Endothelial cell (in vitro differentiated cells): ENCODE results near the gene PPP1R3E. TPM values are rescaled to one million over a fixed set of nuclear protein-coding genes. Genes with fewer than 3 reads are reported as not detected.
A peak's percentile ranks its signal among the peaks of the same experiment; 100 is the strongest.

Experiments
- DNase-seq: peaks from one replicate; pipeline ENCODE4 v3.0.0; 2021; ENCODE audit warnings: low spot score
- H3K27ac Mint-ChIP-seq: one replicate; pipeline ENCODE4 v1.8.0; 2021; ENCODE audit warnings: mixed read lengths, inconsistent platforms; ENCODE audit not compliant: unreplicated experiment
- H3K27me3 Mint-ChIP-seq: one replicate; pipeline ENCODE4 v1.8.0; 2021; ENCODE audit warnings: mild to moderate bottlenecking, moderate library complexity, mixed read lengths, inconsistent platforms; ENCODE audit not compliant: unreplicated experiment
- H3K36me3 Mint-ChIP-seq: one replicate; pipeline ENCODE4 v1.8.0; 2021; ENCODE audit warnings: mild to moderate bottlenecking, low read depth, mixed read lengths, inconsistent platforms; ENCODE audit not compliant: unreplicated experiment
- H3K4me1 Mint-ChIP-seq: one replicate; pipeline ENCODE4 v1.8.0; 2021; ENCODE audit warnings: mild to moderate bottlenecking, mixed read lengths, inconsistent platforms; ENCODE audit not compliant: unreplicated experiment
- H3K4me3 Mint-ChIP-seq: one replicate; pipeline ENCODE4 v1.8.0; 2021; ENCODE audit warnings: mild to moderate bottlenecking, mixed read lengths, inconsistent platforms; ENCODE audit not compliant: unreplicated experiment
- H3K9me3 Mint-ChIP-seq: one replicate; pipeline ENCODE4 v1.8.0; 2021; ENCODE audit warnings: mixed read lengths, inconsistent platforms; ENCODE audit not compliant: unreplicated experiment
- CTCF ChIP-seq: fragments of 200-600 bp; sonication (generic); IDR thresholded peaks from one replicate; pipeline ENCODE4 v1.5.0; 2021; ENCODE audit warnings: antibody characterized with exemption; ENCODE audit not compliant: unreplicated experiment
- total RNA-seq: library from RNA; stranded (reverse); fragmentation: NEBNext Ultra II Directional; extraction: Animal tissue kit (Norgen Biotek cat#: 25700); gene quantifications from one replicate; pipeline ENCODE4 v1.2.1, GENCODE V29; 2021; ENCODE audit not compliant: unreplicated experiment

Gene PPP1R3E
- total RNA-seq, 1 donor from 2014 or later, result 8.4 TPM

GRCh38 chr14:23306412-23307145 lies 3.9 kb upstream of the PPP1R3E start, which contains the start of gene BCL2L2:
TSS of gene BCL2L2 (plus strand) at chr14:23306833. CDS start at chr14:23307768, 935 bp downstream.
- Mint-ChIP-seq H3K36me3 (peaks cover 15% of the 10 kb centered on the region), H3K4me1 (peaks cover 34% of the 10 kb centered on the region), H3K4me3 (peak within 1 kb of the TSS; percentile 98), H3K27me3 (peaks cover 13% of the 10 kb centered on the region), H3K9me3 (no peaks in the 10 kb centered on the region), H3K27ac (peak within 1 kb of the TSS; percentile 95)
- peak; percentile 81 for DNase-seq
- no peak for TF ChIP-seq CTCF

- H3K9me3 Mint-ChIP-seq, result no peaks in the 10 kb centered on the region
- TF ChIP-seq CTCF, result no peak
- no peak for DNase-seq
- H3K4me1 Mint-ChIP-seq, result peaks cover 26% of the 10 kb centered on the region
- H3K36me3 Mint-ChIP-seq, result peaks cover 9% of the 10 kb centered on the region
- H3K4me3 Mint-ChIP-seq, result peak overlapping the region; percentile 85
- peaks cover 14% of the 10 kb centered on the region for H3K27me3 Mint-ChIP-seq
- no peak overlapping the region for H3K27ac Mint-ChIP-seq
Observed at GRCh38 chr14:23301969-23302289, 730 bp downstream of the PPP1R3E start.

GRCh38 chr14:23301288-23301968 lies 1.2 kb downstream of the PPP1R3E start:
- Mint-ChIP-seq H3K27ac (peak overlapping the region; percentile 80), H3K9me3 (no peaks in the 10 kb centered on the region), H3K36me3 (peaks cover 13% of the 10 kb centered on the region), H3K4me1 (peaks cover 31% of the 10 kb centered on the region), H3K4me3 (peak overlapping the region; percentile 91), H3K27me3 (peaks cover 14% of the 10 kb centered on the region)
- peak; percentile 85 for TF ChIP-seq CTCF
- peak; percentile 99 for DNase-seq

GRCh38 chr14:23300687-23301223 lies 1.9 kb downstream of the PPP1R3E start:
- Mint-ChIP-seq H3K36me3 (peaks cover 13% of the 10 kb centered on the region), H3K27ac (peak overlapping the region; percentile 80), H3K9me3 (no peaks in the 10 kb centered on the region), H3K4me3 (peak overlapping the region; percentile 91), H3K27me3 (peaks cover 14% of the 10 kb centered on the region), H3K4me1 (peaks cover 31% of the 10 kb centered on the region)
- no peak for DNase-seq
- TF ChIP-seq CTCF, result no peak
